Liver (tissue), 9 donors: ENCODE data around the gene SIRPD. TPM values are rescaled to one million over a fixed set of nuclear protein-coding genes. Genes with fewer than 3 reads are reported as not detected.

Source experiments
- DNase-seq: peaks from one replicate; pipeline ENCODE4 v3.0.0-alpha.2; 2017; ENCODE audit warnings: low spot score
- H3K27ac ChIP-seq, 2 donors: one replicate each; pipeline ENCODE4 v1.7.0; 2013; ENCODE audit warnings: inconsistent platforms in 2 of 2, low read length in 2 of 2, control low read depth in 1 of 2, low read depth in 1 of 2, mild to moderate bottlenecking in 1 of 2
- H3K27me3 ChIP-seq, 4 donors: one replicate each; pipeline versions ENCODE4 v1.6.1 to v1.7.0; 2013; ENCODE audit warnings: low read length in 3 of 4, inconsistent platforms in 1 of 4, mild to moderate bottlenecking in 1 of 4, moderate library complexity in 1 of 4; ENCODE audit not compliant: control insufficient read depth in 4 of 4, insufficient read depth in 4 of 4
- H3K36me3 ChIP-seq, 4 donors: one replicate each; pipeline versions ENCODE4 v1.6.1 to v1.7.0; 2013; ENCODE audit warnings: low read length in 3 of 4, mild to moderate bottlenecking in 3 of 4, low read depth in 1 of 4, moderate library complexity in 1 of 4; ENCODE audit not compliant: control insufficient read depth in 4 of 4, insufficient read depth in 3 of 4
- H3K4me1 ChIP-seq, 4 donors: one replicate each; pipeline versions ENCODE4 v1.6.1 to v1.7.0; 2013; ENCODE audit warnings: low read length in 3 of 4, mild to moderate bottlenecking in 3 of 4, moderate library complexity in 1 of 4; ENCODE audit not compliant: control insufficient read depth in 4 of 4, insufficient read depth in 4 of 4
- H3K4me3 ChIP-seq, 3 donors: one replicate each; pipeline versions ENCODE4 v1.6.1 to v1.7.0; 2013; ENCODE audit warnings: low read length in 3 of 3, control low read depth in 1 of 3, low read depth in 1 of 3, mild to moderate bottlenecking in 1 of 3
- H3K9ac ChIP-seq, 2 donors: one replicate each; pipeline ENCODE4 v1.7.0; 2013; ENCODE audit warnings: low read length in 2 of 2, mild to moderate bottlenecking in 2 of 2, moderate library complexity in 2 of 2, control low read depth in 1 of 2, low read depth in 1 of 2
- H3K9me3 ChIP-seq, 4 donors: one replicate each; pipeline versions ENCODE4 v1.6.1 to v1.7.0; 2013; ENCODE audit warnings: low read length in 3 of 4; ENCODE audit not compliant: control insufficient read depth in 4 of 4
- CTCF ChIP-seq: fragments of 150-350 bp; IDR thresholded peaks from 2 replicates; pipeline ENCODE4 v1.5.1; 2017; ENCODE audit warnings: improper control_type of control experiment, low read depth, low read length; ENCODE audit not compliant: missing input control
- FOXA1 ChIP-seq: IDR thresholded peaks from 2 replicates; pipeline ENCODE4 v1.6.1; 2016; ENCODE audit warnings: antibody characterized with exemption
- FOXA2 ChIP-seq: IDR thresholded peaks from 2 replicates; pipeline ENCODE4 v1.6.1; 2016; ENCODE audit warnings: antibody characterized with exemption
- GABPA ChIP-seq, 2 donors: IDR thresholded peaks in 1 of 2; conservative IDR thresholded peaks in 1 of 2; 2 replicates each; pipeline ENCODE4 v1.6.1; 2016; ENCODE audit warnings: antibody characterized with exemption in 2 of 2, mild to moderate bottlenecking in 1 of 2, moderate library complexity in 1 of 2
- JUND ChIP-seq, 2 donors: IDR thresholded peaks; 2 replicates each; pipeline ENCODE4 v1.6.1; 2016; ENCODE audit warnings: antibody characterized with exemption in 2 of 2
- MAX ChIP-seq: IDR thresholded peaks from 2 replicates; pipeline ENCODE4 v1.6.1; 2016; ENCODE audit warnings: antibody characterized with exemption
- NR2F2 ChIP-seq: IDR thresholded peaks from 2 replicates; pipeline ENCODE4 v1.6.1; 2016; ENCODE audit warnings: antibody characterized with exemption
- RAD21 ChIP-seq, 2 donors: IDR thresholded peaks; 2 replicates each; pipeline ENCODE4 v1.6.1; 2016; ENCODE audit warnings: antibody characterized with exemption in 2 of 2, mild to moderate bottlenecking in 2 of 2
- RXRA ChIP-seq, 2 donors: IDR thresholded peaks; 2 replicates each; pipeline ENCODE4 v1.6.1; 2017 to 2018; ENCODE audit warnings: antibody characterized with exemption in 2 of 2, mild to moderate bottlenecking in 1 of 2
- TAF1 ChIP-seq: conservative IDR thresholded peaks from 2 replicates; pipeline ENCODE4 v1.6.1; 2016; ENCODE audit warnings: antibody characterized with exemption, mild to moderate bottlenecking
- YY1 ChIP-seq: IDR thresholded peaks from 2 replicates; pipeline ENCODE4 v1.6.1; 2016; ENCODE audit warnings: antibody characterized with exemption, mild to moderate bottlenecking
- ZBTB33 ChIP-seq: IDR thresholded peaks from 2 replicates; pipeline ENCODE4 v1.6.1; 2016; ENCODE audit warnings: antibody characterized with exemption
- WGBS: extraction: QIAGEN DNeasy Blood & Tissue Kit; methylation state at CpG from one replicate; pipeline ENCODE4 v1.1.7; 2013; 5-methylcytosine and 5-hydroxymethylcytosine counted together
- polyA plus RNA-seq, 2 donors: library from polyadenylated mRNA; stranded (reverse) in 1 of 2; unstranded in 1 of 2; fragments of 200-250 nt in 1 of 2; fragments of >200 nt in 1 of 2; fragmentation: Nextera tagmentation in 1 of 2; extraction: Ambion mirVana in 1 of 2; gene quantifications; one replicate each; pipeline versions ENCODE4 v1.2.1 to v1.2.3, GENCODE V29; 2013 to 2015
- total RNA-seq, 2 donors: library from RNA; depleted of rRNA; stranded (reverse); fragments of >200 nt; gene quantifications; one replicate each; pipeline ENCODE4 v1.2.3, GENCODE V29; 2014
- TF ChIP-seq, protein P1 (sequence below): IDR thresholded peaks from 2 replicates; pipeline ENCODE4 v1.6.1; 2016; ENCODE audit warnings: antibody characterized with exemption, mild to moderate bottlenecking
- donor health status: healthy.
- donor health status: healthy.
- donor health status: healthy.
- donor health status: healthy.
- donor health status: healthy.

The SIRPD gene
- total and polyA plus RNA-seq, 4 donors, result 1.1 TPM; not detected in 3

GRCh38 chr20:1535420-1536175, 21.9 kb downstream of the SIRPD start:
- no peak overlapping the region for H3K27ac ChIP-seq
- TF ChIP-seq FOXA1 (no peak), RAD21 (IDR thresholded peaks at IDR 0.05) (no peak)
- no peaks in the 10 kb centered on the region for H3K4me1 ChIP-seq

GRCh38 chr20:1534526-1534925, 23.0 kb downstream of the SIRPD start:
- no peaks in the 10 kb centered on the region for H3K9me3 ChIP-seq
- no peaks in the 10 kb centered on the region for H3K36me3 ChIP-seq
- TF ChIP-seq JUND (IDR thresholded peaks at IDR 0.05) (no peak), YY1 (no peak), TAF1 (no peak), ZBTB33 (no peak), RAD21 (IDR thresholded peaks at IDR 0.05) (no peak), GABPA (IDR thresholded peaks at IDR 0.05 in 1 of 2, conservative IDR thresholded peaks at IDR 0.05 in 1 of 2) (no peak), NR2F2 (no peak), MAX (no peak)
- TF ChIP-seq, protein P1, sequence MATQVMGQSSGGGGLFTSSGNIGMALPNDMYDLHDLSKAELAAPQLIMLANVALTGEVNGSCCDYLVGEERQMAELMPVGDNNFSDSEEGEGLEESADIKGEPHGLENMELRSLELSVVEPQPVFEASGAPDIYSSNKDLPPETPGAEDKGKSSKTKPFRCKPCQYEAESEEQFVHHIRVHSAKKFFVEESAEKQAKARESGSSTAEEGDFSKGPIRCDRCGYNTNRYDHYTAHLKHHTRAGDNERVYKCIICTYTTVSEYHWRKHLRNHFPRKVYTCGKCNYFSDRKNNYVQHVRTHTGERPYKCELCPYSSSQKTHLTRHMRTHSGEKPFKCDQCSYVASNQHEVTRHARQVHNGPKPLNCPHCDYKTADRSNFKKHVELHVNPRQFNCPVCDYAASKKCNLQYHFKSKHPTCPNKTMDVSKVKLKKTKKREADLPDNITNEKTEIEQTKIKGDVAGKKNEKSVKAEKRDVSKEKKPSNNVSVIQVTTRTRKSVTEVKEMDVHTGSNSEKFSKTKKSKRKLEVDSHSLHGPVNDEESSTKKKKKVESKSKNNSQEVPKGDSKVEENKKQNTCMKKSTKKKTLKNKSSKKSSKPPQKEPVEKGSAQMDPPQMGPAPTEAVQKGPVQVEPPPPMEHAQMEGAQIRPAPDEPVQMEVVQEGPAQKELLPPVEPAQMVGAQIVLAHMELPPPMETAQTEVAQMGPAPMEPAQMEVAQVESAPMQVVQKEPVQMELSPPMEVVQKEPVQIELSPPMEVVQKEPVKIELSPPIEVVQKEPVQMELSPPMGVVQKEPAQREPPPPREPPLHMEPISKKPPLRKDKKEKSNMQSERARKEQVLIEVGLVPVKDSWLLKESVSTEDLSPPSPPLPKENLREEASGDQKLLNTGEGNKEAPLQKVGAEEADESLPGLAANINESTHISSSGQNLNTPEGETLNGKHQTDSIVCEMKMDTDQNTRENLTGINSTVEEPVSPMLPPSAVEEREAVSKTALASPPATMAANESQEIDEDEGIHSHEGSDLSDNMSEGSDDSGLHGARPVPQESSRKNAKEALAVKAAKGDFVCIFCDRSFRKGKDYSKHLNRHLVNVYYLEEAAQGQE, result no peak
- no peak overlapping the region for H3K4me3 ChIP-seq
- no peak overlapping the region for H3K27ac ChIP-seq
- no peaks in the 10 kb centered on the region for H3K4me1 ChIP-seq
- H3K27me3 ChIP-seq, result peaks cover 0 to 2% (median 0%) of the 10 kb centered on the region in 4 donors
- WGBS, result 60% methylated on average over 5 of the region's 5 CpGs
- DNase-seq, result no peak
- no peak overlapping the region for H3K9ac ChIP-seq

More at GRCh38 chr20:1535420-1536175, 21.9 kb downstream of the SIRPD start:
- DNase-seq, result no peak
- peaks cover 0 to 2% (median 0%) of the 10 kb centered on the region in 4 donors for H3K27me3 ChIP-seq
- H3K9ac ChIP-seq, result no peak overlapping the region
- H3K9me3 ChIP-seq, result no peaks in the 10 kb centered on the region
- H3K36me3 ChIP-seq, result no peaks in the 10 kb centered on the region
- H3K4me3 ChIP-seq, result no peak overlapping the region
- 77% methylated on average over 5 of the region's 5 CpGs for WGBS

- H3K27ac ChIP-seq, result no peak overlapping the region
- H3K36me3 ChIP-seq, result no peaks in the 10 kb centered on the region
- 78% methylated on average over 4 of the region's 4 CpGs for WGBS
- no peak overlapping the region for H3K9ac ChIP-seq
- H3K9me3 ChIP-seq, result no peaks in the 10 kb centered on the region
- H3K4me3 ChIP-seq, result no peak overlapping the region
- DNase-seq, result no peak
- H3K27me3 ChIP-seq, result peaks cover 0 to 2% (median 0%) of the 10 kb centered on the region in 4 donors
- TF ChIP-seq FOXA1, result no peak
- TF ChIP-seq TAF1, result no peak
- TF ChIP-seq FOXA2, result no peak
- TF ChIP-seq RXRA (IDR thresholded peaks at IDR 0.05), result no peak
- no peak for TF ChIP-seq CTCF
- H3K4me1 ChIP-seq, result no peaks in the 10 kb centered on the region
Observed at GRCh38 chr20:1533059-1533458, 24.4 kb downstream of the SIRPD start.
